HepG2 (cell line): ENCODE results near the gene ALS2CL. TPM values are rescaled to one million over a fixed set of nuclear protein-coding genes. Genes with fewer than 3 reads are reported as not detected.

Experiments
- ATAC-seq: fragments of 200-7000 bp; cut with Tn5 transposase; 3 replicates; pipeline ENCODE4 v1.9.1; 2020; ENCODE audit warnings: mild to moderate bottlenecking, moderate library complexity
- BruUV-seq: library from RNA; stranded (reverse); fragments of 400-500 nt; replicated peaks from 2 replicates; lab custom pipeline; 2021; lab: Mats Ljungman, UMichigan
- CTCF ChIA-PET: fragments of 300-600 bp; formaldehyde crosslinking; extraction: SDS; loops from one replicate; lab custom pipeline; 2021; ENCODE audit warnings: low total read pairs, inconsistent platforms, low intra/inter-chr PET ratio; lab: Yijun Ruan, JAX
- POLR2A ChIA-PET: fragments of 350-600 bp; sonication (Branson Sonifier 250); formaldehyde crosslinking; loops from one replicate; lab custom pipeline; 2020; ENCODE audit warnings: antibody characterized with exemption, inconsistent platforms; lab: Yijun Ruan, JAX
- DNase-seq: peaks from one replicate; pipeline ENCODE4 v3.0.0-alpha.2; 2015; ENCODE audit warnings: low spot score
- FAIRE-seq: peaks from 3 replicates; lab custom pipeline; 2011; peaks lifted over from hg19 to GRCh38; lab: Jason Lieb, UNC
- H2AFZ ChIP-seq: one replicate; pipeline ENCODE4 v1.6.1; 2011; ENCODE audit warnings: low read length, inconsistent platforms
- H3K27ac ChIP-seq: fragments of 300-600 bp; 3 replicates; pipeline ENCODE4 v1.8.0; 2011; ENCODE audit warnings: mixed run types, mild to moderate bottlenecking, mixed read lengths, low read length, inconsistent platforms; ENCODE audit not compliant: insufficient read depth; ENCODE audit errors: extremely low read length
- H3K27me3 ChIP-seq, 2 experiments: fragments of 200-600 bp in 1 of 2; 2 replicates in 1 of 2; 3 replicates in 1 of 2; pipeline versions ENCODE4 v1.6.0 to v1.8.0; 2011; ENCODE audit warnings: low read length in 2 of 2, mild to moderate bottlenecking in 2 of 2, moderate library complexity in 2 of 2, inconsistent platforms in 1 of 2; ENCODE audit not compliant: insufficient read depth in 2 of 2, control insufficient read depth in 1 of 2
- H3K36me3 ChIP-seq, 2 experiments: fragments of 200-600 bp in 1 of 2; replicated peaks in 1 of 2; 2 replicates in 1 of 2; 3 replicates in 1 of 2; pipeline versions ENCODE4 v1.5.1 to v1.8.0; 2011; ENCODE audit warnings: low read length in 2 of 2, inconsistent platforms in 1 of 2; ENCODE audit not compliant: insufficient read depth in 2 of 2, control insufficient read depth in 1 of 2
- H3K4me1 ChIP-seq: 2 replicates; pipeline ENCODE4 v1.5.1; 2012; ENCODE audit warnings: low read length, inconsistent platforms; ENCODE audit not compliant: insufficient read depth
- H3K4me2 ChIP-seq: 2 replicates; pipeline ENCODE4 v1.6.0; 2011; ENCODE audit warnings: low read depth, low read length, inconsistent platforms
- H3K4me3 ChIP-seq, 3 experiments: fragments of 200-600 bp in 1 of 3; sonication (generic), shearing (Covaris generic) in 1 of 3; replicated peaks in 1 of 3; 2 replicates each; pipeline ENCODE4 v1.5.1; 2011 to 2016; ENCODE audit warnings: low read length in 3 of 3, inconsistent platforms in 2 of 3, low read depth in 2 of 3, mild to moderate bottlenecking in 2 of 3, control low read depth in 1 of 3, mixed read lengths in 1 of 3; ENCODE audit not compliant: insufficient read depth in 1 of 3
- H3K79me2 ChIP-seq: one replicate; pipeline ENCODE4 v1.6.1; 2011; ENCODE audit warnings: low read length, inconsistent platforms; ENCODE audit not compliant: insufficient read depth
- H3K9ac ChIP-seq: 2 replicates; pipeline ENCODE4 v1.6.0; 2011; ENCODE audit warnings: mild to moderate bottlenecking, low read depth, low read length, inconsistent platforms; ENCODE audit not compliant: insufficient read depth
- H3K9me3 ChIP-seq: 2 replicates; pipeline ENCODE4 v1.5.1; 2012; ENCODE audit warnings: mild to moderate bottlenecking, low read length
- H4K20me1 ChIP-seq: 2 replicates; pipeline ENCODE4 v1.6.0; 2011; ENCODE audit warnings: inconsistent platforms, mild to moderate bottlenecking, low read length, moderate library complexity; ENCODE audit not compliant: insufficient read depth
- GZF1 ChIP-seq: sonication (generic); formaldehyde crosslinking; IDR thresholded peaks from 2 replicates; pipeline ENCODE4 v1.5.1; 2020; ENCODE audit warnings: mild to moderate bottlenecking, missing genetic modification reagents
- HDAC2 ChIP-seq: sonication (generic); formaldehyde crosslinking; IDR thresholded peaks from 2 replicates; pipeline ENCODE4 v1.4.0; 2020; ENCODE audit warnings: missing genetic modification reagents
- KDM5B ChIP-seq: sonication (generic); formaldehyde crosslinking; IDR thresholded peaks from 2 replicates; pipeline ENCODE4 v1.4.0; 2020; ENCODE audit warnings: missing genetic modification reagents, mild to moderate bottlenecking, borderline replicate concordance
- REL ChIP-seq: sonication (generic); formaldehyde crosslinking; conservative IDR thresholded peaks from 2 replicates; pipeline ENCODE4 v1.8.0; 2022; ENCODE audit warnings: mild to moderate bottlenecking, missing genetic modification reagents, moderate library complexity
- RFX3 ChIP-seq: IDR thresholded peaks from 2 replicates; pipeline ENCODE4 v1.6.1; 2016; ENCODE audit warnings: missing biosample characterization, missing genetic modification reagents
- SAP130 ChIP-seq: IDR thresholded peaks from 2 replicates; pipeline ENCODE4 v1.6.1; 2016; ENCODE audit warnings: low read depth
- SOX6 ChIP-seq, 2 experiments: fragments of 450-650 bp in 1 of 2; sonication (generic) in 1 of 2; formaldehyde crosslinking in 1 of 2; IDR thresholded peaks; 2 replicates each; pipeline versions ENCODE4 v1.4.0 to v1.6.1; 2017 to 2020; ENCODE audit warnings: antibody characterized with exemption in 1 of 2, mild to moderate bottlenecking in 1 of 2, missing genetic modification reagents in 1 of 2
- TBL1XR1 ChIP-seq: fragments of 150-350 bp; IDR thresholded peaks from 2 replicates; pipeline ENCODE4 v1.6.1; 2014; ENCODE audit warnings: borderline replicate concordance, low read length; ENCODE audit not compliant: partially characterized antibody
- ZNF207 ChIP-seq: fragments of 450-650 bp; IDR thresholded peaks from 2 replicates; pipeline ENCODE4 v1.6.1; 2016; ENCODE audit warnings: antibody characterized with exemption, borderline replicate concordance
- ZNF232 ChIP-seq: sonication (generic); formaldehyde crosslinking; IDR thresholded peaks from 2 replicates; pipeline ENCODE4 v1.4.0; 2020; ENCODE audit warnings: missing genetic modification reagents, borderline replicate concordance
- ZNF333 ChIP-seq: sonication (generic); formaldehyde crosslinking; IDR thresholded peaks from 2 replicates; pipeline ENCODE4 v1.4.0; 2020; ENCODE audit warnings: mild to moderate bottlenecking, missing genetic modification reagents, borderline replicate concordance
- ZNF598 ChIP-seq: sonication (generic); formaldehyde crosslinking; IDR thresholded peaks from 2 replicates; pipeline ENCODE4 v1.5.1; 2020; ENCODE audit warnings: mild to moderate bottlenecking, missing genetic modification reagents, borderline replicate concordance
- ZNF737 ChIP-seq: sonication (generic); formaldehyde crosslinking; IDR thresholded peaks from 2 replicates; pipeline ENCODE4 v1.5.0; 2020; ENCODE audit warnings: missing genetic modification reagents, mild to moderate bottlenecking, borderline replicate concordance
- WGBS: methylation state at CpG from one replicate; pipeline ENCODE4 v1.1.6; 2017; ENCODE audit warnings: low lambda C conversion rate; 5-methylcytosine and 5-hydroxymethylcytosine counted together
- in situ Hi-C: cut with HindIII; loops from 2 replicates; pipeline ENCODE4 v1.10.0; 2017; ENCODE audit warnings: low pct_unique_long_range_greater_than_20kb; ENCODE audit not compliant: extremely low pct_ligation_motif_present
- intact Hi-C: fragments of 100-400 bp; cut with micrococcal nuclease; formaldehyde crosslinking; loops from one replicate; pipeline ENCODE4 v1.10.0; 2022; ENCODE audit not compliant: unreplicated experiment
- polyA plus RNA-seq, 8 experiments: library from polyadenylated mRNA; depleted of rRNA in 3 of 8; stranded (reverse) in 7 of 8; unstranded in 1 of 8; fragments of >200 nt; fragmentation: Illumina TruSeq in 4 of 8; extraction: Trizol in 4 of 8; gene quantifications; 2 replicates each; pipeline versions ENCODE4 v1.2.1 to v1.2.3, GENCODE V29; 2011 to 2016; ENCODE audit warnings: low read depth in 4 of 8, missing spikeins in 1 of 8, mixed read lengths in 1 of 8; ENCODE audit not compliant: insufficient read depth in 1 of 8
- total RNA-seq, 5 experiments: library from RNA; depleted of rRNA; stranded (reverse); fragments of >200 nt; fragmentation: Illumina TruSeq; extraction: Trizol; gene quantifications; 2 replicates each; pipeline ENCODE4 v1.2.3, GENCODE V29; 2016; ENCODE audit warnings: low read depth in 1 of 5
- TF ChIP-seq, protein P1 (sequence below): IDR thresholded peaks from 2 replicates; pipeline ENCODE4 v1.6.1; 2018; ENCODE audit warnings: missing genetic modification reagents, mild to moderate bottlenecking, missing compliant biosample characterization
- TF ChIP-seq, protein P2 (sequence below): sonication (generic); formaldehyde crosslinking; IDR thresholded peaks from 2 replicates; pipeline ENCODE4 v1.4.0; 2020; ENCODE audit warnings: missing genetic modification reagents

ALS2CL gene
- total and polyA plus RNA-seq, 2 of the 13 experiments (the other 11 are each of a cell fraction or from before 2014, with no cell fraction given), result not detected

DNA sequence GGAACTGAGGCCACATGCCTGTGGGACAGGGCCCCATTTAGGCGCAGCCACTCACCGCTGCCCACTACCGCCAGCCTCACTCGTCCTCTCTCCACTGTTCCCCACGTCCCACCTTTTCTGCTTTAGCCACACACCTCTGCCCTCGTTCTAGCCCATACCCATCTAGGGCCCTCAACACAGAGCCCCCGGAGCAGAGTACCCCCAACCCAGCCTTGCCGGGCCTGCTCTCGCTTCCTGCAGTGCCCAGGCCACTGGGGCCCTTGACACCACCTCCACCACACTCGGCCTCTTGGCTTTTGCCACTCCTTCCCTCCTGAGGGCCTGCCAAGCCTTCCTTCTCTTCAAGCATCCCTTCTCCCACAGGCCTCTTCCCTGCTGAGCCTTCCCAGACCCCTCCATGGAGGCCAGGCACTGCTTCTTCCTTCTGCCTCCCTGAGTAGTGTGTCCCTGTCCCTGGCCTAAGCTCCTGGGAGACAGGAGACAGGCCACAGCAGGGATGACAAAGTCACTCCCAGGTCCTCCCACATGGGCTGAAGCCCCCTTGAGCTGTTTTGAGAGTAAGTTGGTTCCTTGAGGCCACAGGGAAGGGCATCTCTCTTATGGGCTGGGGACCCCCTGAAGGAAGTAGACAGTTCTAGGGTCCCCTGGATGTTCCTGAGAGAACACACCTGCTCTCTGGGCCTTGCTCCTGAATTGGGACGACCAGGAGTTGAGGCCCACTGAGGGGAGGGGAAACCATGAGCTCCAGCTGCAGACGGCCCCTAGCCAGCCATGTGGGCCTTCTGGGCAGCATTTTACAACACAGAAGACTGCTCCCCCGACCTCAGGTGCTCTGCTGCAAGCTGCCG, 19.8 kb upstream of the ALS2CL start:
- no peak for ATAC-seq
- no peak for DNase-seq
- H2AFZ ChIP-seq, result no peak overlapping the region
- H3K4me3 ChIP-seq, result no peak overlapping the region
- H3K9me3 ChIP-seq, result no peaks in the 10 kb centered on the region
- no peaks in the 10 kb centered on the region for H4K20me1 ChIP-seq
- no peaks in the 10 kb centered on the region for H3K79me2 ChIP-seq
- peaks cover 1 to 12% of the 10 kb centered on the region in 2 experiments; a peak in 3 of 5 replicates for H3K27me3 ChIP-seq
- no peaks in the 10 kb centered on the region for H3K36me3 ChIP-seq
- CTCF ChIA-PET, result no interaction called here
- WGBS, result 41% methylated on average over 10 of the region's 14 CpGs
- in situ Hi-C loops (loop anchor here (5.0 kb wide), 1 partner anchor 194 kb away; no protein-coding TSS in a partner anchor), intact Hi-C loops (no loop called here)
- BruUV-seq, result no TSS peak
- H3K4me1 ChIP-seq, result peaks cover 11% of the 10 kb centered on the region
- no peak overlapping the region for H3K27ac ChIP-seq
- H3K9ac ChIP-seq, result no peak overlapping the region
- no peak for FAIRE-seq
- no peak overlapping the region for H3K4me2 ChIP-seq
- POLR2A ChIA-PET, result no interaction called here
- TF ChIP-seq ZNF232 (no peak), ZNF737 (CRISPR knock-in tag) (no peak), RFX3 (CRISPR knock-in tag) (no peak), ZNF333 (CRISPR knock-in tag) (no peak), SOX6 (IDR thresholded peaks at IDR 0.05) (no peak), SOX6 (CRISPR knock-in tag; IDR thresholded peaks at IDR 0.05) (no peak), ZNF598 (CRISPR knock-in tag) (no peak), HDAC2 (CRISPR knock-in tag) (no peak), GZF1 (CRISPR knock-in tag) (no peak), SAP130 (CRISPR knock-in tag) (no peak), KDM5B (CRISPR knock-in tag) (no peak), REL (CRISPR knock-in tag) (no peak), TBL1XR1 (no peak), ZNF207 (no peak)
- TF ChIP-seq, protein P1, sequence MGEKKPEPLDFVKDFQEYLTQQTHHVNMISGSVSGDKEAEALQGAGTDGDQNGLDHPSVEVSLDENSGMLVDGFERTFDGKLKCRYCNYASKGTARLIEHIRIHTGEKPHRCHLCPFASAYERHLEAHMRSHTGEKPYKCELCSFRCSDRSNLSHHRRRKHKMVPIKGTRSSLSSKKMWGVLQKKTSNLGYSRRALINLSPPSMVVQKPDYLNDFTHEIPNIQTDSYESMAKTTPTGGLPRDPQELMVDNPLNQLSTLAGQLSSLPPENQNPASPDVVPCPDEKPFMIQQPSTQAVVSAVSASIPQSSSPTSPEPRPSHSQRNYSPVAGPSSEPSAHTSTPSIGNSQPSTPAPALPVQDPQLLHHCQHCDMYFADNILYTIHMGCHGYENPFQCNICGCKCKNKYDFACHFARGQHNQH (CRISPR knock-in tag), result no peak
- TF ChIP-seq, protein P2, sequence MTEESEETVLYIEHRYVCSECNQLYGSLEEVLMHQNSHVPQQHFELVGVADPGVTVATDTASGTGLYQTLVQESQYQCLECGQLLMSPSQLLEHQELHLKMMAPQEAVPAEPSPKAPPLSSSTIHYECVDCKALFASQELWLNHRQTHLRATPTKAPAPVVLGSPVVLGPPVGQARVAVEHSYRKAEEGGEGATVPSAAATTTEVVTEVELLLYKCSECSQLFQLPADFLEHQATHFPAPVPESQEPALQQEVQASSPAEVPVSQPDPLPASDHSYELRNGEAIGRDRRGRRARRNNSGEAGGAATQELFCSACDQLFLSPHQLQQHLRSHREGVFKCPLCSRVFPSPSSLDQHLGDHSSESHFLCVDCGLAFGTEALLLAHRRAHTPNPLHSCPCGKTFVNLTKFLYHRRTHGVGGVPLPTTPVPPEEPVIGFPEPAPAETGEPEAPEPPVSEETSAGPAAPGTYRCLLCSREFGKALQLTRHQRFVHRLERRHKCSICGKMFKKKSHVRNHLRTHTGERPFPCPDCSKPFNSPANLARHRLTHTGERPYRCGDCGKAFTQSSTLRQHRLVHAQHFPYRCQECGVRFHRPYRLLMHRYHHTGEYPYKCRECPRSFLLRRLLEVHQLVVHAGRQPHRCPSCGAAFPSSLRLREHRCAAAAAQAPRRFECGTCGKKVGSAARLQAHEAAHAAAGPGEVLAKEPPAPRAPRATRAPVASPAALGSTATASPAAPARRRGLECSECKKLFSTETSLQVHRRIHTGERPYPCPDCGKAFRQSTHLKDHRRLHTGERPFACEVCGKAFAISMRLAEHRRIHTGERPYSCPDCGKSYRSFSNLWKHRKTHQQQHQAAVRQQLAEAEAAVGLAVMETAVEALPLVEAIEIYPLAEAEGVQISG (CRISPR knock-in tag), result no peak
